ENCODE data around the gene BDNF.
"Not testable (repeated sequence)": the region's sequence is repeated elsewhere in the genome, so short reads cannot be mapped to it uniquely, and the experiment has no call there.

The BDNF gene

GRCh38 chr11:27700351-27701301 is at the start of gene BDNF:
BDNF (minus strand) TSS chr11:27700455; CDS start chr11:27658564, 41,891 bp downstream.
- peak; percentile 24 to 32 for DNase-seq

DNA sequence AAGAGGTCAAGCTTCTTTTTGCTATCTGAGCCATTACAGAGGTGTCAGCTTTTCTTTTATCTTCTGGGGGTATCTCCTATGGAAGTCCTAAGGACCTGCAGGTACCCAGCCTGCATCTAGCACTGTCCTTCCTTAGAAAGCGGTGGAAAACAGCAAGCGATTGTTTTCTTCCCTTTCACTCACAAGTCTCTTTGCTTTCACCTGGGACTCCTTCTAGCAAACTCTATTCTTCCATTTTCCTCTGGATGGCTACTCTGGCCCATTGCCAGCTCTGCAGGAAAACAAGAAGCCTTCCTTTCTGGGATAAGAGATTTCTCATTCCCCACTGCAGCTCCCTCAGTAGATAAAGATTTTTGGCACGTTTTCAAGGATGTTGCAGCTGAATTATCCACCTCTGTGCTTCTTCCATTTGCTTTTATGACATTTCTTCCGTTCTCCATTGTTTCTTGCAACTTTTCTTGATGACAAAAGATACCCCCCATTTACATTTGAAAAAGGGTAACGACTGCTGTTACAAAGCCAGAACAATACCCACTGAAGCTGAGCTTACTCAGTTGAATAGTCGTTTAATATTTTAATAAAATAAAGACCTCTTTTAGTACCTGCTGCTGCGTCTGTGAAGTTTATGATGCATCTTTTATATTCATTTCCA is 40.2 kb upstream of the BDNF start:
- DNase-seq: no peak

- no peak for DNase-seq
These were observed 35.0 kb upstream of the BDNF start for GRCh38 chr11:27735281-27735680.

DNA sequence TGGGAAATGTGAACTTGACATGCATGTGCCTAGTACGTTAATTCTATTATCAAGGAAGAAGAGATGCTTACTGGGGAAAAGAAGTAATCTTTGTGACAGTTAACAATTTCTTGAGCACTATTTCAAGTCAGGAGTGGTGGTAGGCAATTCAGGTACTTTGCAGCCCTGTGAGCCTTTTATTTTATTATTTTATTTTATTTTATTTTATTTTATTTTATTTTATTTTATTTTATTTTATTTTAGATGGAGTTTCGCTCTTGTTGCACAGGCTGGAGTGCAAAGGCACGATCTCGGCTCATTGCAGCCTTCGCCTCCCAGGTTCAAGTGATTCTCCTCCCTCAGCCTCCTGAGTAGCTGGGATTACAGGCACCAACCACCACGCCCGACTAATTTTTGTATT is 31.5 kb upstream of the BDNF start:
- not testable (repeated sequence) for DNase-seq

GRCh38 chr11:27726981-27727380 is 26.7 kb upstream of the BDNF start:
- DNase-seq: no peak

- no peak for DNase-seq
These were observed 23.4 kb upstream of the BDNF start for GRCh38 chr11:27723687-27724086.

- no peak for DNase-seq
These were observed 22.7 kb upstream of the BDNF start for GRCh38 chr11:27722953-27723344.

DNA sequence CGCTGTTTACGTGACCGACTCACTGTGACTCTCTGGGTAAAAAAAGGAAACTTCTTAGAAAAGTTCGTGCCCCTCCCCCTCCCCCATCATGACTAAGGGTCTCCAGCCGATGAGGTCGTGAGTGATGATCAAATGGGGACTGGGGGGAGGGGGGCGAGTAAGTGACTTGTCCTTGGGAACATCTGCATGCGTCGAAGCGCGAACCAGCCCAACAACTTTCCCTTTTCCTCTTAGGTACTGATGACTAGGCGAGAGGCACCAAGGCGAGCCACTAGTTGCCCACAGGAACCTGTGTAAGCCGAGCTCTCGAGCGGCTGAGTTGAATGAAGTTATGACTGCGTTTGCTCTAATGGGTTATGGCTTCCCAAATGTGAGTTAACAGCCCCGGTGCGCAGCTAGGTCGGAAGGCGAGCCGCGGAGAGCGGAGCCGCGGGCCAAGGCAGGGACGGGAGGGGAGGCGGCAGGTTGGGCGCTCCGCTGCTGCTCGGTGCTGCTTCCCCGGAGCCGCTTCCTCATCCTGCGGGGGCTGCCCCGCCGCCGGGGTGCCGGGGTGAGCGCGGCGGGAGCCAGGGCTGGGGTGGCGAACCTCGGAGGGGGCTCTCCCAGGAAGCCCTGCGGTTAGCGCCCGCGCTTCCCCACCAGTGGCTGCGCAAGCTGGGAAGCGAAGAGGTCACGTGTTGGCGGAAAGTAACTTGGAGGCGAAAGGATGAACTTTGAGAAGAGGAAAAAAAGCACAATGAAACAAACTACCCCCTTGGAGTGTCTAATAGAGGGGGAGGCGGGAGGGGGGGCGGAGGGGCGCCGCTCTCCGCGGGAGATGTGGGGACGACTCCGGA is 22.1 kb upstream of the BDNF start:
- peak; percentile 31 to 34 for DNase-seq

DNA sequence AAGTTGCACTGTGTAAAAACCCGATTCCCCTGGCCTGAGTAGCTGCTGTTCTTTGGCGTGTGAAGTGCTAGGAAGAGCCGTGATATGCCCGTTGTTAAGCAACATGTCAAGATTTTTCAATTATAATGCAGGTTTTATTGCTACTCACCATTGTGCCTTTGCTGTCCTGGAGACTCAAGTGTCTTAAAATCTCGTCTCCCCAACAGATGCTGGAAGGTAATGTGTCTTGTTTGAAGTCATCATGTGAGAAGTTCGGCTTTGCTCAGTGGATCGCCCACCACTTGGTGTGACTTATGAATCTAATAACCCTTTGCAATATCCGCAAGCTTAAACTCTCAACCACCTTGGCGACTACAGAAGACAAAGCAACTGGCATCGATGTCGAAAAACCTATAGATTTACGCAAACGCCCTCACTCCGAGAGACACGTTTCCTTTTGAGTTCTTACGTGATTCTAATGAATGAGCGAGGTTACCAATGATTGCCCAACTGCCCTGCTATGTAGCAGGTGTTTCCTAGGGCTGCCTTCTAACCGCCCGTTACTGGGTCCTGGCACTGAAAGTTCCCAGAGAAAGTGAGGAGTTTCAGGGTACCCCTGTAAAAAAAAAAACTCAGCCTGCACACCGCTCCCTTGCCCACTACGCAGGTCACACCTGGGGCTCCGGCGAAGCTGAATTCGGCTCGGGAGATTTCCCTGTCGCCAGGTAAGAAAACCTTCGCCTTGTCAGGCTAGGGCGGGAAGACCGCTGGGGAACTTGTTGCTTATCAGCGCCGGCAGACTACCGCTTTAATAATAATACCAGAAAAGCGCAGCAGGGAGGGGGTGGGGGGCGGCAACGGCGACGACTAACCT is 21.2 kb upstream of the BDNF start:
- peak in 1 of 2 experiments; percentile 14 for DNase-seq

DNA sequence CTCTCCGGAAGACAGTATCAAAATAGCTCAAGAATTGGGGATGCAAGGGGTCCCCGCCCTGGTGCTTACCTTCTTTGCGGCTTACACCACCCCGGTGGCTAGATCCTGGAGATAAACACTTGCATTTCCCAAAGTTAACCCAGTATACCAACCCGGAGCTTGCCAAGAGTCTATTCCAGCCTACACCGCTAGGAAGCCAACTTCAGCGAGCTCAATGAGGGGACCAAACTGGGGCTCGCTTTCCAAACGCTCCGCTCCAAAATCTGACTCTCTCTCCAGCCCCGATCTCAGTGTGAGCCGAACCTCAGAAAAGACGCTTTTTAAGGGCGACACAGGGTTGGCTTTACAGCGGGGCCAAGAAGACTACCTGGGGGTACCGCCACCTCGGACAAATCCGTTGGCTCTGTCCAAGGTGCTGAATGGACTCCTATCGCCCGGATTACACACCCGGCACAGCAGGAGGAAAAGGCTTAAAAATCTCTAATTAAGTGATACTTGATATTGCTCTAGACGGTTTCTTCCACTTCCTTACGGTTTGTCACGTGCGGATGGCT is 20.1 kb upstream of the BDNF start:
- DNase-seq: peak; percentile 28 to 42

DNA sequence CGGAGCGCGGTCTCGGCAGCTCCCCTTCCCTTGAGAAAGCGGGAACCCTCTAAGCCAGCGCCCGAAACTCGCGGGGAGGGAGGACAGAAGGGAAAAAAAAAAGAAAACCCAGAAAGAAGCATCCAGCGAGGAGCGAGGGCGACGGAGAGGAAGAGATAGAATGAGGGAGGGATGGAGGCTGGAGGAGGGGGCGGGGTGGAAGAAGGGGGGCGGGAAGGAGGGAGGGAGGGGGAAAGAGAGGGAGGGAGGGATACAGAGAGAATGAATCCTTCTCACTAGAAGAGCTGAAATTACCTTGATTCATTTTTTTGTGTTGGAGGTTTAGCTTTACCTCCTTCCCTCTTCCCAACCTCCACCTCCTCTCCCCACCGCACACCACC is 19.3 kb upstream of the BDNF start:
- no peak for DNase-seq

- DNase-seq: no peak
These were observed 18.7 kb upstream of the BDNF start for GRCh38 chr11:27718863-27719545.

GRCh38 chr11:27718346-27718862 is 18.1 kb upstream of the BDNF start:
- no peak for DNase-seq

DNA sequence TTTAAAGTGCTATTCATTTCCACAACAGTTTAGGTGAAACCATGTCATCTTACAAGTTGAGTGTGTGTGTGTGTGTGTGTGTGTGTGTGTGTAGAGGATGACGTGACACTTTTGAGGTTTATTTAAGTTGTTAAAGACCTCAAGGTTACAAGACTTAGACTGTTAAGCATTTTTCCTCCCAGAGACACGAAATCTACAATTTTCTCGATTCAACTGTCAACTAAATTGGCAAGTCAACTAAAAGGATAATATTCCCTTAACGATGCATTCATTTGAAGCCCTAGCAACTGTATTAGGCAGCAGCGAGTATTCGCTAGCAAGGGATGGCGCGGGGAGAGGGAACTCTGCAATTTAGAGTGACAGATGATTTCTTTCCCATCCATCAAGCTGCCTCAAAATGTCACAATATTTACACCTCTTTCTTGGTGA is 17.6 kb upstream of the BDNF start:
- no peak for DNase-seq

GRCh38 chr11:27717377-27717776 is 17.1 kb upstream of the BDNF start:
- DNase-seq: no peak

DNA sequence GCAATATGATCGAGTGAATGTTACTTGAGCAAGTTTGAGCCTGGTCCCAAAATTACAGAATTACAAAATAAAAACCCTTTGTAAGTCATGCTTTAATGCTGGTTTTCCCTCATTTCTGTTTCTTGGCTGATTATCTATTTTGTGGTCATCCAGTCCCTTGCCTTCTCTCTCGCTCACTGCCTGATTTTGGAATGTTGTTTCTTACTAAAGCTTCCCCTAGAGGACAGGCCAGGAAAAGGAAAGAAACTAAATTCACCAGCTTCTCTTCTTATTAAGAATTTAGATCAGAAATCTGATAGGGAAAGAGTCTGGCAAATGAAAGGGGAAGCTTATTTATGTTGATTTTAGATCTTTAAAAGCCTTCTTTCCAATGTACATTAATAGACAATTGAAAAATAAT is 16.6 kb upstream of the BDNF start:
- no peak for DNase-seq

DNA sequence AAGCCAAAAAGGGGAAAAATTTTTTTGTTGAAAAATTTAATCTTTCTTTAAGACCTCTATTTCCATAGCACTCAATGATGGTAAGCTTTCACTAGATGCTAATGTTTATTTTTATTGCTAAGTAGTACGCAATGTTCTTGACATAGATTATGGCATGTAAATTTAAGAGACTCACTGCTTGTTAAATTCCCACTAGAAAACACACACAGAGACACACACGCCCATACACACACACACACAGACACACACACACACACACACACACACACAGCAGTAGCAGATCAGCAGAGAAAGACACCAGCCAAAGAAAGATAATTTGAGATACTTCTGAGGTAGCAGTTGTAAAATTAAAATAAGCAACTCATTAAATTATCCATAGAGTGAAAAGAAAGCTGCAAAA is 16.0 kb upstream of the BDNF start:
- DNase-seq: no peak

- no peak for DNase-seq
These were observed 11.5 kb upstream of the BDNF start for GRCh38 chr11:27711725-27712124.

DNA sequence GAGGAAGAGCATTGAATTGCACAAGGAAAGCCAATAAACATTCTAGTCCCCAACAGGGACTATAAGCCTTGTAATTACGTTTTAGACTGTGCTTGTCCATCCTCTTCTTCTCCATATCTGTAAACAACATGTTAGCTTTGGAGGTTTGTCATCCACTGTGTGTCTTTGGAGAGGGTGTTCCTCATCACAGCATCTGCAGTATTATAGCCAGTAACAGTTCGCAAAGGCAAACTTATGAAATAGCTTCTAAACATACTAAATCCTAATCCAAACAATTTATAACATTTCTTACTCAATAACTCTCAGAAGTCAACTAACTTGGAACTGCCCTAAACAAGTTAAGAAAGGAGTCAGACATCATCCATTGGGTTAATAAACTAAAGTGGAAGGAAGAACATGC is 10.3 kb upstream of the BDNF start:
- DNase-seq: no peak

GRCh38 chr11:27707676-27708075 is 7.4 kb upstream of the BDNF start:
- DNase-seq: no peak
